ENCODE results near the gene RPS25.
"Not testable (repeated sequence)": the region's sequence is repeated elsewhere in the genome, so short reads cannot be mapped to it uniquely, and the experiment has no call there.

RPS25 gene

GRCh38 chr11:119046489-119046888 lies 28.3 kb upstream of the RPS25 start:
- no peak overlapping the region for H4K5ac ChIP-seq (ENCODE audit: low read length)
- no peak overlapping the region for H2BK5ac ChIP-seq (ENCODE audit: low read length)
- no peak overlapping the region for H3K23ac ChIP-seq (ENCODE audit: low read length)
- no peaks in the 10 kb centered on the region for H3K27me3 ChIP-seq (ENCODE audit: insufficient read depth, low read length, poor library complexity)
- no CpG with 5 or more reads among the region's 6 CpGs for WGBS (ENCODE audit: extremely low coverage, insufficient coverage, low lambda C conversion rate)
- H2AK5ac ChIP-seq (ENCODE audit: low read length) = no peak overlapping the region
- H3K4me2 ChIP-seq (ENCODE audit: low read length) = no peak overlapping the region
- no peak overlapping the region for H3K56ac ChIP-seq (ENCODE audit: low read length)
- peaks cover 27% of the 10 kb centered on the region for H3K36me3 ChIP-seq (ENCODE audit: control insufficient read depth, insufficient read depth, low read length)
- H2BK15ac ChIP-seq (replicated peaks; ENCODE audit: low read depth) = no peak overlapping the region
- H3K79me2 ChIP-seq (ENCODE audit: control insufficient read depth, insufficient read depth, low read length) = no peaks in the 10 kb centered on the region
- no peaks in the 10 kb centered on the region for H3K4me1 ChIP-seq (ENCODE audit: control insufficient read depth, low read depth, low read length)
- no peak overlapping the region for H4K8ac ChIP-seq (ENCODE audit: low read depth, low read length)
- no peaks in the 10 kb centered on the region for H3K79me1 ChIP-seq (ENCODE audit: low read length)
- no peak for DNase-seq
- H3K4ac ChIP-seq (ENCODE audit: low read depth, low read length) = no peak overlapping the region
- no peak overlapping the region for H3K9ac ChIP-seq (ENCODE audit: low read length)
- no peak overlapping the region for H3K18ac ChIP-seq (ENCODE audit: low read length)
- H3K27ac ChIP-seq (ENCODE audit: low read depth, low read length) = no peak overlapping the region
- no peak overlapping the region for H2BK120ac ChIP-seq (ENCODE audit: low read depth, low read length)
- no peak overlapping the region for H3K4me3 ChIP-seq (ENCODE audit: low read length)

GRCh38 chr11:119044708-119045107 lies 26.6 kb upstream of the RPS25 start:
- no peak overlapping the region for H3K4me3 ChIP-seq (ENCODE audit: low read length)
- no peak overlapping the region for H2BK5ac ChIP-seq (ENCODE audit: low read length)
- no peak overlapping the region for H3K4me2 ChIP-seq (ENCODE audit: low read length)
- H3K4me1 ChIP-seq (ENCODE audit: control insufficient read depth, low read depth, low read length) = no peaks in the 10 kb centered on the region
- no peak overlapping the region for H4K5ac ChIP-seq (ENCODE audit: low read length)
- H3K27ac ChIP-seq (ENCODE audit: low read depth, low read length) = no peak overlapping the region
- no peak overlapping the region for H2BK120ac ChIP-seq (ENCODE audit: low read depth, low read length)
- H2BK15ac ChIP-seq (replicated peaks; ENCODE audit: low read depth) = no peak overlapping the region
- no peaks in the 10 kb centered on the region for H3K79me1 ChIP-seq (ENCODE audit: low read length)
- H3K23ac ChIP-seq (ENCODE audit: low read length) = no peak overlapping the region
- no peak overlapping the region for H3K4ac ChIP-seq (ENCODE audit: low read depth, low read length)
- no peak overlapping the region for H3K9ac ChIP-seq (ENCODE audit: low read length)
- H3K27me3 ChIP-seq (ENCODE audit: insufficient read depth, low read length, poor library complexity) = no peaks in the 10 kb centered on the region
- no peak overlapping the region for H3K18ac ChIP-seq (ENCODE audit: low read length)
- DNase-seq = peak; percentile 48
- H2AK5ac ChIP-seq (ENCODE audit: low read length) = no peak overlapping the region
- no peaks in the 10 kb centered on the region for H3K79me2 ChIP-seq (ENCODE audit: control insufficient read depth, insufficient read depth, low read length)
- no peak overlapping the region for H4K8ac ChIP-seq (ENCODE audit: low read depth, low read length)
- peaks cover 21% of the 10 kb centered on the region for H3K36me3 ChIP-seq (ENCODE audit: control insufficient read depth, insufficient read depth, low read length)
- no peak overlapping the region for H3K56ac ChIP-seq (ENCODE audit: low read length)
- no CpG with 5 or more reads among the region's 6 CpGs for WGBS (ENCODE audit: extremely low coverage, insufficient coverage, low lambda C conversion rate)

GRCh38 chr11:119042927-119043326 lies 24.8 kb upstream of the RPS25 start:
- no peak overlapping the region for H3K18ac ChIP-seq (ENCODE audit: low read length)
- no peak overlapping the region for H2BK120ac ChIP-seq (ENCODE audit: low read depth, low read length)
- no peak overlapping the region for H3K4me2 ChIP-seq (ENCODE audit: low read length)
- H3K27me3 ChIP-seq (ENCODE audit: insufficient read depth, low read length, poor library complexity) = no peaks in the 10 kb centered on the region
- no peak overlapping the region for H2AK5ac ChIP-seq (ENCODE audit: low read length)
- no peak overlapping the region for H3K9ac ChIP-seq (ENCODE audit: low read length)
- no peak overlapping the region for H3K23ac ChIP-seq (ENCODE audit: low read length)
- no peak overlapping the region for H4K8ac ChIP-seq (ENCODE audit: low read depth, low read length)
- H3K4ac ChIP-seq (ENCODE audit: low read depth, low read length) = no peak overlapping the region
- H4K5ac ChIP-seq (ENCODE audit: low read length) = no peak overlapping the region
- H3K79me2 ChIP-seq (ENCODE audit: control insufficient read depth, insufficient read depth, low read length) = no peaks in the 10 kb centered on the region
- H2BK5ac ChIP-seq (ENCODE audit: low read length) = no peak overlapping the region
- H3K4me1 ChIP-seq (ENCODE audit: control insufficient read depth, low read depth, low read length) = no peaks in the 10 kb centered on the region
- no CpG with 5 or more reads among the region's 9 CpGs for WGBS (ENCODE audit: extremely low coverage, insufficient coverage, low lambda C conversion rate)
- H2BK15ac ChIP-seq (replicated peaks; ENCODE audit: low read depth) = no peak overlapping the region
- no peaks in the 10 kb centered on the region for H3K79me1 ChIP-seq (ENCODE audit: low read length)
- H3K4me3 ChIP-seq (ENCODE audit: low read length) = no peak overlapping the region
- DNase-seq = no peak
- no peak overlapping the region for H3K27ac ChIP-seq (ENCODE audit: low read depth, low read length)
- H3K56ac ChIP-seq (ENCODE audit: low read length) = no peak overlapping the region
- H3K36me3 ChIP-seq (ENCODE audit: control insufficient read depth, insufficient read depth, low read length) = peaks cover 9% of the 10 kb centered on the region

- Histone ChIP-seq H3K4me1 (ENCODE audit: control insufficient read depth, low read depth, low read length) (no peaks in the 10 kb centered on the region), H3K23ac (ENCODE audit: low read length) (no peak overlapping the region), H3K18ac (ENCODE audit: low read length) (no peak overlapping the region), H4K5ac (ENCODE audit: low read length) (no peak overlapping the region), H3K79me2 (ENCODE audit: control insufficient read depth, insufficient read depth, low read length) (no peaks in the 10 kb centered on the region), H3K56ac (ENCODE audit: low read length) (no peak overlapping the region), H3K79me1 (ENCODE audit: low read length) (no peaks in the 10 kb centered on the region), H3K27me3 (ENCODE audit: insufficient read depth, low read length, poor library complexity) (no peaks in the 10 kb centered on the region), H3K27ac (ENCODE audit: low read depth, low read length) (no peak overlapping the region), H2BK5ac (ENCODE audit: low read length) (no peak overlapping the region), H3K4ac (ENCODE audit: low read depth, low read length) (no peak overlapping the region), H3K9ac (ENCODE audit: low read length) (no peak overlapping the region), H4K8ac (ENCODE audit: low read depth, low read length) (no peak overlapping the region), H3K4me3 (ENCODE audit: low read length) (no peak overlapping the region), H2AK5ac (ENCODE audit: low read length) (no peak overlapping the region), H2BK120ac (ENCODE audit: low read depth, low read length) (no peak overlapping the region), H3K36me3 (ENCODE audit: control insufficient read depth, insufficient read depth, low read length) (peaks cover 2% of the 10 kb centered on the region), H2BK15ac (replicated peaks; ENCODE audit: low read depth) (no peak overlapping the region), H3K4me2 (ENCODE audit: low read length) (no peak overlapping the region)
- WGBS (ENCODE audit: extremely low coverage, insufficient coverage, low lambda C conversion rate) = no CpG with 5 or more reads among the region's 4 CpGs
- DNase-seq = no peak
Observed at GRCh38 chr11:119041821-119042514, 23.8 kb upstream of the RPS25 start.

- H3K79me2 ChIP-seq (ENCODE audit: control insufficient read depth, insufficient read depth, low read length); H3K79me1 ChIP-seq (ENCODE audit: low read length); H3K27me3 ChIP-seq (ENCODE audit: insufficient read depth, low read length, poor library complexity); H2BK120ac ChIP-seq (ENCODE audit: low read depth, low read length); H3K4me3 ChIP-seq (ENCODE audit: low read length); DNase-seq; H3K4me1 ChIP-seq (ENCODE audit: control insufficient read depth, low read depth, low read length); H4K5ac ChIP-seq (ENCODE audit: low read length); H3K18ac ChIP-seq (ENCODE audit: low read length); H3K4me2 ChIP-seq (ENCODE audit: low read length); H3K23ac ChIP-seq (ENCODE audit: low read length); H3K56ac ChIP-seq (ENCODE audit: low read length); H4K8ac ChIP-seq (ENCODE audit: low read depth, low read length); H2BK15ac ChIP-seq (replicated peaks; ENCODE audit: low read depth); H3K36me3 ChIP-seq (ENCODE audit: control insufficient read depth, insufficient read depth, low read length); H2AK5ac ChIP-seq (ENCODE audit: low read length); H3K4ac ChIP-seq (ENCODE audit: low read depth, low read length); H2BK5ac ChIP-seq (ENCODE audit: low read length); H3K9ac ChIP-seq (ENCODE audit: low read length); H3K27ac ChIP-seq (ENCODE audit: low read depth, low read length): not testable (repeated sequence)
- WGBS (ENCODE audit: extremely low coverage, insufficient coverage, low lambda C conversion rate) = no CpG with 5 or more reads among the region's 11 CpGs
Observed at GRCh38 chr11:119039471-119039870, 21.3 kb upstream of the RPS25 start.

- H3K27me3 ChIP-seq (ENCODE audit: insufficient read depth, low read length, poor library complexity) = no peaks in the 10 kb centered on the region
- no peak overlapping the region for H2BK120ac ChIP-seq (ENCODE audit: low read depth, low read length)
- H2BK5ac ChIP-seq (ENCODE audit: low read length) = no peak overlapping the region
- no peak overlapping the region for H3K4ac ChIP-seq (ENCODE audit: low read depth, low read length)
- H3K36me3 ChIP-seq (ENCODE audit: control insufficient read depth, insufficient read depth, low read length) = no peaks in the 10 kb centered on the region
- no peaks in the 10 kb centered on the region for H3K79me2 ChIP-seq (ENCODE audit: control insufficient read depth, insufficient read depth, low read length)
- no peaks in the 10 kb centered on the region for H3K79me1 ChIP-seq (ENCODE audit: low read length)
- H3K4me1 ChIP-seq (ENCODE audit: control insufficient read depth, low read depth, low read length) = no peaks in the 10 kb centered on the region
- H3K4me3 ChIP-seq (ENCODE audit: low read length) = no peak overlapping the region
- no peak overlapping the region for H3K56ac ChIP-seq (ENCODE audit: low read length)
- no peak overlapping the region for H3K27ac ChIP-seq (ENCODE audit: low read depth, low read length)
- no peak overlapping the region for H2AK5ac ChIP-seq (ENCODE audit: low read length)
- H3K9ac ChIP-seq (ENCODE audit: low read length) = no peak overlapping the region
- no peak overlapping the region for H3K23ac ChIP-seq (ENCODE audit: low read length)
- H2BK15ac ChIP-seq (replicated peaks; ENCODE audit: low read depth) = no peak overlapping the region
- WGBS (ENCODE audit: extremely low coverage, insufficient coverage, low lambda C conversion rate) = no CpG with 5 or more reads among the region's 5 CpGs
- no peak overlapping the region for H4K8ac ChIP-seq (ENCODE audit: low read depth, low read length)
- DNase-seq = no peak
- no peak overlapping the region for H3K4me2 ChIP-seq (ENCODE audit: low read length)
- no peak overlapping the region for H4K5ac ChIP-seq (ENCODE audit: low read length)
- H3K18ac ChIP-seq (ENCODE audit: low read length) = no peak overlapping the region
Observed at GRCh38 chr11:119038884-119039283, 20.7 kb upstream of the RPS25 start.
